Esophagus muscularis mucosa (tissue), 4 donors: ENCODE results near the gene KIFC1.
"Not testable (repeated sequence)": the region's sequence is repeated elsewhere in the genome, so short reads cannot be mapped to it uniquely, and the experiment has no call there.

ENCODE experiments used
- EP300 ChIP-seq: sonication (generic); formaldehyde crosslinking; IDR thresholded peaks from one replicate; pipeline ENCODE4 v1.6.1; 2017; ENCODE audit warnings: antibody characterized with exemption
- POLR2A ChIP-seq: fragments of 450-650 bp; IDR thresholded peaks from one replicate; pipeline ENCODE4 v1.6.1; 2017; ENCODE audit warnings: antibody characterized with exemption, moderate library complexity, mild to moderate bottlenecking, low read depth
- POLR2AphosphoS5 ChIP-seq, 2 donors: sonication (generic); formaldehyde crosslinking; IDR thresholded peaks; one replicate each; pipeline ENCODE4 v1.6.1; 2017; ENCODE audit warnings: antibody characterized with exemption in 2 of 2
- TF ChIP-seq, protein P1 (sequence below), 3 experiments: fragments of 200-600 bp in 2 of 3; fragments of 450-650 bp in 1 of 3; sonication (generic) in 2 of 3; IDR thresholded peaks; one replicate each; pipeline ENCODE4 v1.5.1; 2017 to 2019; ENCODE audit warnings: antibody characterized with exemption in 3 of 3, mild to moderate bottlenecking in 2 of 3, moderate library complexity in 1 of 3

GRCh38 chr6:33379184-33379583 lies 12.4 kb upstream of the KIFC1 start:
- TF ChIP-seq, protein P1, sequence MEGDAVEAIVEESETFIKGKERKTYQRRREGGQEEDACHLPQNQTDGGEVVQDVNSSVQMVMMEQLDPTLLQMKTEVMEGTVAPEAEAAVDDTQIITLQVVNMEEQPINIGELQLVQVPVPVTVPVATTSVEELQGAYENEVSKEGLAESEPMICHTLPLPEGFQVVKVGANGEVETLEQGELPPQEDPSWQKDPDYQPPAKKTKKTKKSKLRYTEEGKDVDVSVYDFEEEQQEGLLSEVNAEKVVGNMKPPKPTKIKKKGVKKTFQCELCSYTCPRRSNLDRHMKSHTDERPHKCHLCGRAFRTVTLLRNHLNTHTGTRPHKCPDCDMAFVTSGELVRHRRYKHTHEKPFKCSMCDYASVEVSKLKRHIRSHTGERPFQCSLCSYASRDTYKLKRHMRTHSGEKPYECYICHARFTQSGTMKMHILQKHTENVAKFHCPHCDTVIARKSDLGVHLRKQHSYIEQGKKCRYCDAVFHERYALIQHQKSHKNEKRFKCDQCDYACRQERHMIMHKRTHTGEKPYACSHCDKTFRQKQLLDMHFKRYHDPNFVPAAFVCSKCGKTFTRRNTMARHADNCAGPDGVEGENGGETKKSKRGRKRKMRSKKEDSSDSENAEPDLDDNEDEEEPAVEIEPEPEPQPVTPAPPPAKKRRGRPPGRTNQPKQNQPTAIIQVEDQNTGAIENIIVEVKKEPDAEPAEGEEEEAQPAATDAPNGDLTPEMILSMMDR (IDR thresholded peaks at IDR 0.05): not testable (repeated sequence)
- not testable (repeated sequence) for TF ChIP-seq POLR2AphosphoS5 (IDR thresholded peaks at IDR 0.05); POLR2A; EP300
